OCI-LY7 (cell line): ENCODE measurements around the gene PSMA4. TPM values are rescaled to one million over a fixed set of nuclear protein-coding genes. Genes with fewer than 3 reads are reported as not detected.

Experiments
- BruUV-seq: library from RNA; stranded (reverse); fragments of 400-500 nt; replicated peaks from 2 replicates; lab custom pipeline; 2021; lab: Mats Ljungman, UMichigan
- CTCF ChIA-PET: fragments of 300-600 bp; sonication (Branson Sonifier 250); formaldehyde crosslinking; loops from one replicate; lab custom pipeline; 2022; ENCODE audit warnings: antibody characterized with exemption; ENCODE audit not compliant: unreplicated experiment; lab: Charles Lee
- POLR2A ChIA-PET: fragments of 300-600 bp; sonication (Branson Sonifier 250); formaldehyde crosslinking; loops from one replicate; lab custom pipeline; 2022; ENCODE audit warnings: antibody characterized with exemption; lab: Charles Lee
- DNase-seq: peaks from one replicate; pipeline ENCODE4 v3.0.0-alpha.2; 2015; ENCODE audit warnings: low spot score
- H2AFZ ChIP-seq: fragments of 200-600 bp; sonication (generic), shearing (Covaris generic); 2 replicates; pipeline ENCODE4 v1.6.1; 2014; ENCODE audit warnings: mild to moderate bottlenecking, antibody characterized with exemption, low read length, moderate library complexity
- H3K27ac ChIP-seq: fragments of 200-600 bp; sonication (generic); 2 replicates; pipeline ENCODE4 v1.5.1; 2014; ENCODE audit warnings: mixed run types, low read depth, mild to moderate bottlenecking, moderate library complexity, low read length, inconsistent platforms; ENCODE audit not compliant: poor library complexity, severe bottlenecking
- H3K36me3 ChIP-seq: fragments of 200-600 bp; sonication (generic); 2 replicates; pipeline ENCODE4 v1.6.1; 2014; ENCODE audit warnings: mild to moderate bottlenecking, antibody characterized with exemption, low read length, moderate library complexity, mixed read lengths; ENCODE audit not compliant: insufficient read depth
- H3K4me1 ChIP-seq: fragments of 200-600 bp; sonication (generic); 2 replicates; pipeline ENCODE4 v1.5.1; 2014; ENCODE audit warnings: mild to moderate bottlenecking, low read length; ENCODE audit not compliant: insufficient read depth, poor library complexity, severe bottlenecking
- H3K4me2 ChIP-seq: fragments of 200-600 bp; sonication (generic); 2 replicates; pipeline ENCODE4 v1.6.1; 2014; ENCODE audit warnings: mild to moderate bottlenecking, low read length
- H3K4me3 ChIP-seq: fragments of 200-600 bp; sonication (generic); 2 replicates; pipeline ENCODE4 v1.5.1; 2014; ENCODE audit warnings: mild to moderate bottlenecking, low read depth, low read length; ENCODE audit not compliant: poor library complexity, severe bottlenecking
- H3K79me2 ChIP-seq: fragments of 200-600 bp; sonication (generic); 2 replicates; pipeline ENCODE4 v1.6.1; 2016; ENCODE audit warnings: low read depth, mild to moderate bottlenecking, low read length, moderate library complexity, mixed read lengths; ENCODE audit not compliant: insufficient read depth
- H3K9me2 ChIP-seq: fragments of 200-600 bp; sonication (generic); 2 replicates; pipeline ENCODE4 v1.6.1; 2016; ENCODE audit warnings: mild to moderate bottlenecking, low read length, mixed read lengths; ENCODE audit not compliant: insufficient read depth
- H3K9me3 ChIP-seq: fragments of 200-600 bp; sonication (generic); 2 replicates; pipeline ENCODE4 v1.6.1; 2014; ENCODE audit warnings: mild to moderate bottlenecking, mixed run types, low read length, mixed read lengths
- H4K20me1 ChIP-seq: fragments of 200-600 bp; sonication (generic); 2 replicates; pipeline ENCODE4 v1.6.1; 2014; ENCODE audit warnings: mild to moderate bottlenecking, antibody characterized with exemption, low read length, moderate library complexity, mixed read lengths; ENCODE audit not compliant: insufficient read depth
- CTCF ChIP-seq: fragments of 200-600 bp; sonication (generic); conservative IDR thresholded peaks from 2 replicates; pipeline ENCODE4 v1.5.1; 2014; ENCODE audit warnings: mild to moderate bottlenecking, antibody characterized with exemption, low read length, moderate library complexity, mixed read lengths
- EZH2phosphoT487 ChIP-seq: fragments of 200-600 bp; sonication (generic); IDR thresholded peaks from 2 replicates; pipeline ENCODE4 v1.6.1; 2018; ENCODE audit warnings: low read depth, borderline replicate concordance, mild to moderate bottlenecking, mixed run types, antibody characterized with exemption, low read length, moderate library complexity, mixed read lengths
- intact Hi-C: fragments of 100-400 bp; cut with micrococcal nuclease; formaldehyde crosslinking; loops from one replicate; pipeline ENCODE4 v1.10.0; 2022; ENCODE audit not compliant: unreplicated experiment
- total RNA-seq, 2 experiments: library from RNA; depleted of rRNA in 1 of 2; stranded (reverse); fragments of >200 nt in 1 of 2; shearing (Covaris generic) in 1 of 2; gene quantifications; 2 replicates each; pipeline ENCODE4 v1.2.3, GENCODE V29; 2014 to 2022

The PSMA4 gene
- total RNA-seq, 2 experiments from 2014 or later: 186 to 254 TPM

GRCh38 chr15:78597583-78597982 is 57.3 kb downstream of the PSMA4 start:
- no peaks in the 10 kb centered on the region for H4K20me1 ChIP-seq
- no peak overlapping the region for H3K27ac ChIP-seq

GRCh38 chr15:78598348-78598747 is 58.1 kb downstream of the PSMA4 start:
- intact Hi-C loops: no loop called here
- no TSS peak for BruUV-seq
- CTCF ChIA-PET: no interaction called here

More at GRCh38 chr15:78597583-78597982, 57.3 kb downstream of the PSMA4 start:
- no TSS peak for BruUV-seq
- H3K9me2 ChIP-seq: no peaks in the 10 kb centered on the region
- ChIA-PET CTCF (no interaction called here), POLR2A (no interaction called here)
- H3K9me3 ChIP-seq: no peaks in the 10 kb centered on the region
- peaks cover 3% of the 10 kb centered on the region; the same call in 1 of the 2 replicates for H3K36me3 ChIP-seq
- no peak overlapping the region for H3K4me3 ChIP-seq
- no peak for TF ChIP-seq CTCF
- TF ChIP-seq EZH2phosphoT487: no peak
- DNase-seq: no peak
- no peaks in the 10 kb centered on the region for H3K79me2 ChIP-seq
- intact Hi-C loops: no loop called here
- no peak overlapping the region for H3K4me2 ChIP-seq
- no peak overlapping the region for H2AFZ ChIP-seq
- no peaks in the 10 kb centered on the region for H3K4me1 ChIP-seq

More at GRCh38 chr15:78598348-78598747, 58.1 kb downstream of the PSMA4 start:
- Histone ChIP-seq H3K9me3 (no peaks in the 10 kb centered on the region), H3K4me3 (no peak overlapping the region), H3K9me2 (no peaks in the 10 kb centered on the region), H3K27ac (no peak overlapping the region), H2AFZ (no peak overlapping the region), H4K20me1 (no peaks in the 10 kb centered on the region), H3K36me3 (no peaks in the 10 kb centered on the region), H3K79me2 (no peaks in the 10 kb centered on the region), H3K4me2 (no peak overlapping the region), H3K4me1 (no peaks in the 10 kb centered on the region)
- POLR2A ChIA-PET: no interaction called here
- no peak for DNase-seq
- TF ChIP-seq CTCF (no peak), EZH2phosphoT487 (no peak)
